Measurements from ENCODE around the gene VSNL1. TPM values are rescaled to one million over a fixed set of nuclear protein-coding genes. Genes with fewer than 3 reads are reported as not detected.

VSNL1 gene
- total RNA-seq, 3 donors from 2014 or later: 2.1 to 5.4 (median 2.1) TPM

- ATAC-seq: no peak
These were observed 31.2 kb downstream of the VSNL1 start for GRCh38 chr2:17571681-17572080.

GRCh38 chr2:17573085-17573803 lies 32.7 kb downstream of the VSNL1 start:
- no peaks in the 10 kb centered on the region for H3K9me3 ChIP-seq
- DNase-seq (no peak), ATAC-seq (peak; percentile 30)
- H3K36me3 ChIP-seq (ENCODE audit: low read depth): no peaks in the 10 kb centered on the region
- TF ChIP-seq CTCF (IDR thresholded peaks at IDR 0.05): no peak
- no peak overlapping the region for H3K4me3 ChIP-seq
- intact Hi-C loops (cut with DNase I, micrococcal nuclease): no loop called here
- no peaks in the 10 kb centered on the region for H3K4me1 ChIP-seq (ENCODE audit: low read depth)

More at GRCh38 chr2:17571681-17572080, 31.2 kb downstream of the VSNL1 start:
- no peak for DNase-seq
- no peaks in the 10 kb centered on the region for H3K4me1 ChIP-seq (ENCODE audit: low read depth)
- H3K9me3 ChIP-seq: no peaks in the 10 kb centered on the region
- H3K36me3 ChIP-seq (ENCODE audit: low read depth): no peaks in the 10 kb centered on the region
- intact Hi-C loops (cut with DNase I, micrococcal nuclease): no loop called here
- H3K4me3 ChIP-seq: no peak overlapping the region
- no peak for TF ChIP-seq CTCF (IDR thresholded peaks at IDR 0.05)

GRCh38 chr2:17573804-17574175 lies 33.3 kb downstream of the VSNL1 start:
- DNase-seq (no peak), ATAC-seq (no peak)
- H3K9me3 ChIP-seq: no peaks in the 10 kb centered on the region
- no peaks in the 10 kb centered on the region for H3K4me1 ChIP-seq (ENCODE audit: low read depth)
- H3K36me3 ChIP-seq (ENCODE audit: low read depth): no peaks in the 10 kb centered on the region
- intact Hi-C loops (cut with DNase I, micrococcal nuclease): no loop called here
- H3K4me3 ChIP-seq: no peak overlapping the region
- no peak for TF ChIP-seq CTCF (IDR thresholded peaks at IDR 0.05)

GRCh38 chr2:17574406-17575073 lies 34.0 kb downstream of the VSNL1 start:
- H3K4me3 ChIP-seq: no peak overlapping the region
- H3K9me3 ChIP-seq: no peaks in the 10 kb centered on the region
- DNase-seq: peak in 1 of 3 donors; percentile 12
- no peak for TF ChIP-seq CTCF (IDR thresholded peaks at IDR 0.05)
- no peaks in the 10 kb centered on the region for H3K36me3 ChIP-seq (ENCODE audit: low read depth)
- no peaks in the 10 kb centered on the region for H3K4me1 ChIP-seq (ENCODE audit: low read depth)
- intact Hi-C loops (cut with DNase I, micrococcal nuclease): no loop called here
- no peak for ATAC-seq

GRCh38 chr2:17576802-17577201 lies 36.3 kb downstream of the VSNL1 start:
- Histone ChIP-seq H3K4me3 (no peak overlapping the region), H3K9me3 (no peaks in the 10 kb centered on the region), H3K36me3 (ENCODE audit: low read depth) (no peaks in the 10 kb centered on the region), H3K4me1 (ENCODE audit: low read depth) (no peaks in the 10 kb centered on the region)
- peak; percentile 57 for ATAC-seq
- intact Hi-C loops (cut with DNase I, micrococcal nuclease): no loop called here
- no peak for TF ChIP-seq CTCF (IDR thresholded peaks at IDR 0.05)
- DNase-seq: no peak
